Measurements from ENCODE around the gene CARD9.

DNA sequence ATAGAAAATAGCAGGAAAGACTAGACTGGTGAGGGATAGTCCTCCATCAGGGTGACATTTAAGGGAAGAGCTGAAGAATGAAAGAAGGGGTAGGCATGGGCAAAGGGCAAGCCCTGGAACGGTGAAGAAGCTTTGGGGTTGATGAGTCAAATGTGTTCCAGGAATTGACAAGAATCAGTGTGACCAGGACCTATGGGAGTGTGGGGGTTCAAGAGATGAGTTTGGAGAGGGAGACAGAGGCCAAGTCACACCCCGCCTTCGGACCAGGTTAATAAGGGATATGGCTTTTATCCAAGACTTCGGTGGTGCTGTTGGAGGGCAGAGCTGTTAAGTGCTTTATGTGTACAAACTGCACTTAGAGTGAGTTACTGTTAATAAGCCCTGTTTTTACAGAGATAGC lies 37.9 kb upstream of the CARD9 start:
- TF ChIP-seq, protein P1, sequence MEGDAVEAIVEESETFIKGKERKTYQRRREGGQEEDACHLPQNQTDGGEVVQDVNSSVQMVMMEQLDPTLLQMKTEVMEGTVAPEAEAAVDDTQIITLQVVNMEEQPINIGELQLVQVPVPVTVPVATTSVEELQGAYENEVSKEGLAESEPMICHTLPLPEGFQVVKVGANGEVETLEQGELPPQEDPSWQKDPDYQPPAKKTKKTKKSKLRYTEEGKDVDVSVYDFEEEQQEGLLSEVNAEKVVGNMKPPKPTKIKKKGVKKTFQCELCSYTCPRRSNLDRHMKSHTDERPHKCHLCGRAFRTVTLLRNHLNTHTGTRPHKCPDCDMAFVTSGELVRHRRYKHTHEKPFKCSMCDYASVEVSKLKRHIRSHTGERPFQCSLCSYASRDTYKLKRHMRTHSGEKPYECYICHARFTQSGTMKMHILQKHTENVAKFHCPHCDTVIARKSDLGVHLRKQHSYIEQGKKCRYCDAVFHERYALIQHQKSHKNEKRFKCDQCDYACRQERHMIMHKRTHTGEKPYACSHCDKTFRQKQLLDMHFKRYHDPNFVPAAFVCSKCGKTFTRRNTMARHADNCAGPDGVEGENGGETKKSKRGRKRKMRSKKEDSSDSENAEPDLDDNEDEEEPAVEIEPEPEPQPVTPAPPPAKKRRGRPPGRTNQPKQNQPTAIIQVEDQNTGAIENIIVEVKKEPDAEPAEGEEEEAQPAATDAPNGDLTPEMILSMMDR (IDR thresholded peaks at IDR 0.05): no peak
- no peak for TF ChIP-seq POLR2A (IDR thresholded peaks at IDR 0.05)

All from thyroid gland (tissue), 4 donors.